ENCODE measurements around the gene LIAS. TPM values are rescaled to one million over a fixed set of nuclear protein-coding genes. Genes with fewer than 3 reads are reported as not detected.

LIAS gene
- total and polyA plus RNA-seq, 4 donors, result 7.1 to 9.7 (median 9.5) TPM

DNA sequence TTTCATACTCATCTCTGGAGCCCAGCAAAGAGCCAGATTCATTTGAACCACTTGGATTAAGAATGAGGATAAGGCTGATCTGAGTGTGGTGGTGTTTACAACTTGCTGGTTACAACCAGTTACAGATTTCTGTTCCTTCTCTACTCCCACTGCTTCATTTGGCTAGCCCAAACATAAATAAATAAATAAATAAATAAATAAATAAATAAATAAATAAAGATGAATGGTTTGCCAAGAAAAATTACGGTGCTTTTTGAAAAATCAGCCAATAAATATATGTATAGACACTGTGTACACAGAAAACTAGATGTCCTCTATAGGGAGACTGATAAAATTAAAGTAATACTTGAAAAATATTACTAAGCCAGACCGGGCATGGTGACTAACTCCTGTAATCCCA, 17.3 kb upstream of the LIAS start:
- TF ChIP-seq FOXA2 (IDR thresholded peaks at IDR 0.05) (no peak), RXRA (IDR thresholded peaks at IDR 0.05) (no peak), YY1 (IDR thresholded peaks at IDR 0.05) (no peak), EGR1 (IDR thresholded peaks at IDR 0.05; ENCODE audit: low read depth in 2 of 2) (no peak), SP1 (IDR thresholded peaks at IDR 0.05) (no peak), HNF4A (conservative IDR thresholded peaks at IDR 0.05) (no peak), FOXA1 (IDR thresholded peaks at IDR 0.05) (no peak)
- TF ChIP-seq, protein P1, sequence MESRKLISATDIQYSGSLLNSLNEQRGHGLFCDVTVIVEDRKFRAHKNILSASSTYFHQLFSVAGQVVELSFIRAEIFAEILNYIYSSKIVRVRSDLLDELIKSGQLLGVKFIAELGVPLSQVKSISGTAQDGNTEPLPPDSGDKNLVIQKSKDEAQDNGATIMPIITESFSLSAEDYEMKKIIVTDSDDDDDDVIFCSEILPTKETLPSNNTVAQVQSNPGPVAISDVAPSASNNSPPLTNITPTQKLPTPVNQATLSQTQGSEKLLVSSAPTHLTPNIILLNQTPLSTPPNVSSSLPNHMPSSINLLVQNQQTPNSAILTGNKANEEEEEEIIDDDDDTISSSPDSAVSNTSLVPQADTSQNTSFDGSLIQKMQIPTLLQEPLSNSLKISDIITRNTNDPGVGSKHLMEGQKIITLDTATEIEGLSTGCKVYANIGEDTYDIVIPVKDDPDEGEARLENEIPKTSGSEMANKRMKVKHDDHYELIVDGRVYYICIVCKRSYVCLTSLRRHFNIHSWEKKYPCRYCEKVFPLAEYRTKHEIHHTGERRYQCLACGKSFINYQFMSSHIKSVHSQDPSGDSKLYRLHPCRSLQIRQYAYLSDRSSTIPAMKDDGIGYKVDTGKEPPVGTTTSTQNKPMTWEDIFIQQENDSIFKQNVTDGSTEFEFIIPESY (IDR thresholded peaks at IDR 0.05), result no peak
- TF ChIP-seq, protein P2, sequence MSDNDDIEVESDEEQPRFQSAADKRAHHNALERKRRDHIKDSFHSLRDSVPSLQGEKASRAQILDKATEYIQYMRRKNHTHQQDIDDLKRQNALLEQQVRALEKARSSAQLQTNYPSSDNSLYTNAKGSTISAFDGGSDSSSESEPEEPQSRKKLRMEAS (IDR thresholded peaks at IDR 0.05), result no peak
- TF ChIP-seq, protein P3, sequence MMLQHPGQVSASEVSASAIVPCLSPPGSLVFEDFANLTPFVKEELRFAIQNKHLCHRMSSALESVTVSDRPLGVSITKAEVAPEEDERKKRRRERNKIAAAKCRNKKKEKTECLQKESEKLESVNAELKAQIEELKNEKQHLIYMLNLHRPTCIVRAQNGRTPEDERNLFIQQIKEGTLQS (IDR thresholded peaks at IDR 0.05), result no peak
- Histone ChIP-seq H3K27me3 (ENCODE audit: control insufficient read depth in 4 of 4, insufficient read depth in 4 of 4, low read length in 3 of 4) (no peaks in the 10 kb centered on the region), H3K9ac (ENCODE audit: low read depth in 1 of 2, low read length in 2 of 2) (no peak overlapping the region), H3K36me3 (ENCODE audit: control insufficient read depth in 4 of 4, insufficient read depth in 3 of 4, low read depth in 1 of 4, low read length in 3 of 4) (peaks cover 2 to 8% (median 5%) of the 10 kb centered on the region in 4 donors), H3K9me3 (ENCODE audit: control insufficient read depth in 4 of 4, low read length in 3 of 4) (no peaks in the 10 kb centered on the region), H3K27ac (ENCODE audit: low read depth in 1 of 2, low read length in 2 of 2) (no peak overlapping the region), H3K4me3 (ENCODE audit: low read depth in 1 of 3, low read length in 3 of 3) (no peak overlapping the region), H3K4me1 (ENCODE audit: control insufficient read depth in 4 of 4, insufficient read depth in 4 of 4, low read length in 3 of 4) (peaks cover 2 to 12% (median 5%) of the 10 kb centered on the region in 4 donors)
- DNase-seq (ENCODE audit: low spot score), result no peak
- WGBS, result 92% methylated on average over 2 of the region's 2 CpGs

DNA sequence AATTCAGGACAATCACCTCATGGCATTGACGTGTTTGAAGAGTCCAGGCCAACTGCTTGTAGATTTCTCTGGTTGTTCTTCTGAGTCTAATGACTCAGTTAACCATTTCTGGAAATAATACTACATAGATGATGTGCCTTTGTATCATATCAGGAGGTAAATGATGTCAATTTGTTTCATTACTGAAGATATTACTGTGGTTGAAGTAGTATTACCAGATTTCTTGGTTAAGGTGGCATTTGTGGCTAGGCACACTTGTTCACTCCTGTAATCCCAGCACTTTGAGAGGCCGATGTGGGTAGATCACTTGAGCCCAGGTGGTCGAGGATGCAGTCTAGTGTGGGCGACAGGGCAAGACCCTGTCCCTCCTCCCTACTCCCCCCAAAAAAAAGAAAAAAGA, 15.9 kb upstream of the LIAS start:
- H3K36me3 ChIP-seq (ENCODE audit: control insufficient read depth in 4 of 4, insufficient read depth in 3 of 4, low read depth in 1 of 4, low read length in 3 of 4), result peaks cover 5 to 15% (median 11%) of the 10 kb centered on the region in 4 donors
- peaks cover 0 to 3% (median 0%) of the 10 kb centered on the region in 4 donors for H3K4me1 ChIP-seq (ENCODE audit: control insufficient read depth in 4 of 4, insufficient read depth in 4 of 4, low read length in 3 of 4)
- H3K9ac ChIP-seq (ENCODE audit: low read depth in 1 of 2, low read length in 2 of 2), result no peak overlapping the region
- no peak overlapping the region for H3K27ac ChIP-seq (ENCODE audit: low read depth in 1 of 2, low read length in 2 of 2)
- no peaks in the 10 kb centered on the region for H3K27me3 ChIP-seq (ENCODE audit: control insufficient read depth in 4 of 4, insufficient read depth in 4 of 4, low read length in 3 of 4)
- H3K9me3 ChIP-seq (ENCODE audit: control insufficient read depth in 4 of 4, low read length in 3 of 4), result no peaks in the 10 kb centered on the region
- no peak for DNase-seq (ENCODE audit: low spot score)
- no peak overlapping the region for H3K4me3 ChIP-seq (ENCODE audit: low read depth in 1 of 3, low read length in 3 of 3)
- 89% methylated on average over 4 of the region's 4 CpGs for WGBS
- TF ChIP-seq, protein P3 (IDR thresholded peaks at IDR 0.05), result no peak
- TF ChIP-seq NR2F2 (IDR thresholded peaks at IDR 0.05) (no peak), TAF1 (conservative IDR thresholded peaks at IDR 0.05) (no peak), YY1 (IDR thresholded peaks at IDR 0.05) (no peak), HNF4G (IDR thresholded peaks at IDR 0.05) (no peak), SP1 (IDR thresholded peaks at IDR 0.05) (no peak), RXRA (IDR thresholded peaks at IDR 0.05) (no peak), HNF4A (conservative IDR thresholded peaks at IDR 0.05) (no peak), GABPA (IDR thresholded peaks at IDR 0.05 in 1 of 2, conservative IDR thresholded peaks at IDR 0.05 in 1 of 2) (no peak), RAD21 (IDR thresholded peaks at IDR 0.05) (no peak), JUND (IDR thresholded peaks at IDR 0.05) (no peak), FOXA2 (IDR thresholded peaks at IDR 0.05) (no peak)
- TF ChIP-seq, protein P2 (IDR thresholded peaks at IDR 0.05), result no peak
- TF ChIP-seq, protein P1 (IDR thresholded peaks at IDR 0.05), result no peak
- TF ChIP-seq, protein P4, sequence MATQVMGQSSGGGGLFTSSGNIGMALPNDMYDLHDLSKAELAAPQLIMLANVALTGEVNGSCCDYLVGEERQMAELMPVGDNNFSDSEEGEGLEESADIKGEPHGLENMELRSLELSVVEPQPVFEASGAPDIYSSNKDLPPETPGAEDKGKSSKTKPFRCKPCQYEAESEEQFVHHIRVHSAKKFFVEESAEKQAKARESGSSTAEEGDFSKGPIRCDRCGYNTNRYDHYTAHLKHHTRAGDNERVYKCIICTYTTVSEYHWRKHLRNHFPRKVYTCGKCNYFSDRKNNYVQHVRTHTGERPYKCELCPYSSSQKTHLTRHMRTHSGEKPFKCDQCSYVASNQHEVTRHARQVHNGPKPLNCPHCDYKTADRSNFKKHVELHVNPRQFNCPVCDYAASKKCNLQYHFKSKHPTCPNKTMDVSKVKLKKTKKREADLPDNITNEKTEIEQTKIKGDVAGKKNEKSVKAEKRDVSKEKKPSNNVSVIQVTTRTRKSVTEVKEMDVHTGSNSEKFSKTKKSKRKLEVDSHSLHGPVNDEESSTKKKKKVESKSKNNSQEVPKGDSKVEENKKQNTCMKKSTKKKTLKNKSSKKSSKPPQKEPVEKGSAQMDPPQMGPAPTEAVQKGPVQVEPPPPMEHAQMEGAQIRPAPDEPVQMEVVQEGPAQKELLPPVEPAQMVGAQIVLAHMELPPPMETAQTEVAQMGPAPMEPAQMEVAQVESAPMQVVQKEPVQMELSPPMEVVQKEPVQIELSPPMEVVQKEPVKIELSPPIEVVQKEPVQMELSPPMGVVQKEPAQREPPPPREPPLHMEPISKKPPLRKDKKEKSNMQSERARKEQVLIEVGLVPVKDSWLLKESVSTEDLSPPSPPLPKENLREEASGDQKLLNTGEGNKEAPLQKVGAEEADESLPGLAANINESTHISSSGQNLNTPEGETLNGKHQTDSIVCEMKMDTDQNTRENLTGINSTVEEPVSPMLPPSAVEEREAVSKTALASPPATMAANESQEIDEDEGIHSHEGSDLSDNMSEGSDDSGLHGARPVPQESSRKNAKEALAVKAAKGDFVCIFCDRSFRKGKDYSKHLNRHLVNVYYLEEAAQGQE (IDR thresholded peaks at IDR 0.05), result no peak
